Measurements from ENCODE around the gene TSPAN10.
"Not testable (repeated sequence)": the region's sequence is repeated elsewhere in the genome, so short reads cannot be mapped to it uniquely, and the experiment has no call there.

The TSPAN10 gene

GRCh38 chr17:81636505-81637288 lies at the start of gene TSPAN10, which contains the start of gene NPLOC4:
TSS of gene TSPAN10 (plus strand) at chr17:81637196. CDS start at chr17:81642413, 5,217 bp downstream.
TSS of gene NPLOC4 (minus strand) at chr17:81637112. CDS start at chr17:81636930, 182 bp downstream.
- DNase-seq: peak; percentile 84 to 87

GRCh38 chr17:81589612-81590011 lies 47.4 kb upstream of the TSPAN10 start:
- DNase-seq: no peak

- DNase-seq: no peak
Observed at GRCh38 chr17:81590121-81590520, 46.9 kb upstream of the TSPAN10 start.

DNA sequence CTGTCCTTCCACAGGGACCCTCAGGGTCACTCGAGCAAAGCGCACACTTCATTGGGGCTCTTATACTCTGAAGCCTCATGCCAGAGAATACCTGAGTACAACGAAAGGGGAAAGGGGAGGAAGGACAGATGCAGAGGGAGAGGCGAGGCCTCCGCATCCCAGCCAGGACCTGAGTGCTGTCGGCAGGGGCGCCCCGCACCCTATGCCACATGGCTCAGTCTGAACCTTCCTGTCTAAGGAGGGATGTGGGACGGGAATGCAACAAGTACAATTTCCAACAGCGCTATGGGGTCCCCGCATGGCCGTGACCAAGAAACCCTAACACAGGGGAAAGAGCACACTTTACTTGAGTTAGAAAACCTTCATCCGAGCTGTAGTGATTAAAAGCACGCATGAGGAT lies 45.0 kb upstream of the TSPAN10 start:
- DNase-seq: no peak

- DNase-seq: no peak
Observed at GRCh38 chr17:81593105-81593871, 43.7 kb upstream of the TSPAN10 start.

DNA sequence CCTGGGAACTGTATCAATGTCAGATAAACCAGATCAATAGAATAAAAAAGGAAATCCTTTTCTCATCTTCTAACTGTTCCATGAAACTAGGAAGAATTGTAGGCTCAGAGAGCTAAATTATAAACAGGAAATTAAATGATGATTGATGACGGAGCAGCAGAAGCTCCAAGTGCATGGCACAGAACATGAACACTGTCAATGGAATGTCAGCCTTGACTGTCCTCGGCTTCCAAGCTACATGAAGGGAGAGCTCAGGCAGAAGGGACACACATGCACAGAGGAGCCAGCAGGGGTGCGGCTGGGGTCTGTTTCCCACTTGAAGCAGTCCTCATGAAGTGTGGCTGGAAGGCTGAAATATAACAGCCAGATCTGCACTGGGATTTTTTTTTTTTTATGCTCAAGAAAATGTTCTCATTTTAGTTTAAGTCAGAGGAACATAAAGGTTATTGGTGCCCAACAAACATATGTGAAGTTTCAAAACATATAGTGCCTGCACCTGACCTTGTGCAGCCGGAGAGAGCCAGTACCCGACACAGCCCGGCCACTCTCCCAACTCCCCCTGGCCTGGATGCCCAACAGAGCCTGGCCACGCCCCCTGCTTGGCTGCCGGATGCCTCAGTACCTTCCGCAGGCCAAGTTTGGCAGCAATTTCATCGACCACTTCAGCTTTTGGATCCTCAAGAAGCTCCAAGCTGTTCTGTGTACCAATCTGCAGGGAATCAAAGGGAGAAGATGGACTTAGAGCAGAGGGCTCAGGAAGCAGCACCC lies 37.1 kb upstream of the TSPAN10 start:
- DNase-seq: no peak

GRCh38 chr17:81601525-81602120 lies 35.4 kb upstream of the TSPAN10 start:
- peak in 1 of 2 experiments; percentile 34 for DNase-seq

- no peak for DNase-seq
Observed at GRCh38 chr17:81603846-81604610, 33.0 kb upstream of the TSPAN10 start.

DNA sequence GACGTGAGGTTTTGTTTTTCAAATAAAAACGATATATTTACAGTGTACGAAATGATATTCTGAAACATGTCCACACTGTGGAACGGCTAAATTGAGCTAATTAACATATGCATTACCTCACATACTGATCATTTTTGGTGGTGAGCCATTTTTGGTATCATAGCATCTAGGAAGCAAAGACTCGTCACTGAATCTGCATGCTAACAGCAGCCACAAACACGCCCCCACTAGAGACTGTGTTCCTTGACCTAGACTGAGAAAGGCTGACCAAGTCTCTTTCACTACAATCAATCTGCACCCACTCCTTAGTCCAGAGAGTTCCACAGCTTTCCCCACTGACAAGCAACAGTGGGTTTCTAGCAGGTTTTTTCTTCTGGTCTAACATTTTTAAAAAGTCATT lies 29.6 kb upstream of the TSPAN10 start:
- no peak for DNase-seq

DNA sequence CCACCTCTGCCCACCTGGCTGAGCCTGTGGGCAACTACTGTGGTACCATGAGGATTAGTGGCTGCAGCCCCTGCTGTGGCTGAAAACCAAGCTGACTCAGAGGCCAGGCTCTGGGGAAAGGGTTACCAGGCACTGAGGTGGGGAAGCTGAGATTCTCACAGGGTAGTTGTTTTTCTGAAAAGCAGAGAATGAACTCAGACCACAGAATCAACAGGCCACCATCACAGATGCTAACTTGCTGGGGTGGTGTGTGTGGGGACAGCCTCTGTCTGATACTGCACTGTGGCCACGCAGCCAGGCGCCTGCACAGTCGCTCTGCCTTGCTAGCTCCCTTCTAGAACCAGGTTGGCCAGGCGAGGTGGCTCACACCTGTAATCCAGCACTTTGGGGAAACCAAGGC lies 28.9 kb upstream of the TSPAN10 start:
- DNase-seq: peak in 1 of 2 experiments; percentile 21

- no peak for DNase-seq
Observed at GRCh38 chr17:81608605-81609004, 28.4 kb upstream of the TSPAN10 start.

- DNase-seq: no peak
Observed at GRCh38 chr17:81609541-81610311, 27.3 kb upstream of the TSPAN10 start.

GRCh38 chr17:81612172-81612970 lies 24.6 kb upstream of the TSPAN10 start:
- no peak for DNase-seq

DNA sequence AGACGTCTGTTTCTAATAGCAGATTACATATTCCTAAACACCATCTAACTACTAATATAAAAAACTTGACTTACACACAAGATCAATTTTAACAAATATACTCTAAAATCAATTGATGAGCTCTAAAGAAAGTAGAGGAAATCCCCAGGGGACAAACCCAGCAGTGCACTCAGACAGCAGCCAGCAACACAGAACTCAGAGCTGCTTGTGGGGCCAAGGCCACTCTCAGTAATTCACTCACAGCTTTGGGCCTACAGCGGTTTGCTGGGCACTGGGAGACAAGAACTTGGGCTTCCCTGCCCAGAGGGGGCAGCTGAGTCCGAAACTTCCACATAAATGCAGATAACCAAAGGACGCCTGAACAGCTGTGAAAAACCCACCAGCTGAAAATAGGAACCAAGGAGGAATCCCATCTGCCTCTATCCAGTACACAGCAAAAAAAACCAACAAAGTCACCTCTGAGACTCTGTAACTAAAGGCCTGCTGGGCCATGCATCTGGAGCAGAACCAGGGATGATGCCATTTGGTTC lies 21.5 kb upstream of the TSPAN10 start:
- no peak for DNase-seq

- DNase-seq: no peak
Observed at GRCh38 chr17:81616877-81617276, 20.1 kb upstream of the TSPAN10 start.

GRCh38 chr17:81618307-81618706 lies 18.7 kb upstream of the TSPAN10 start:
- not testable (repeated sequence) for DNase-seq

DNA sequence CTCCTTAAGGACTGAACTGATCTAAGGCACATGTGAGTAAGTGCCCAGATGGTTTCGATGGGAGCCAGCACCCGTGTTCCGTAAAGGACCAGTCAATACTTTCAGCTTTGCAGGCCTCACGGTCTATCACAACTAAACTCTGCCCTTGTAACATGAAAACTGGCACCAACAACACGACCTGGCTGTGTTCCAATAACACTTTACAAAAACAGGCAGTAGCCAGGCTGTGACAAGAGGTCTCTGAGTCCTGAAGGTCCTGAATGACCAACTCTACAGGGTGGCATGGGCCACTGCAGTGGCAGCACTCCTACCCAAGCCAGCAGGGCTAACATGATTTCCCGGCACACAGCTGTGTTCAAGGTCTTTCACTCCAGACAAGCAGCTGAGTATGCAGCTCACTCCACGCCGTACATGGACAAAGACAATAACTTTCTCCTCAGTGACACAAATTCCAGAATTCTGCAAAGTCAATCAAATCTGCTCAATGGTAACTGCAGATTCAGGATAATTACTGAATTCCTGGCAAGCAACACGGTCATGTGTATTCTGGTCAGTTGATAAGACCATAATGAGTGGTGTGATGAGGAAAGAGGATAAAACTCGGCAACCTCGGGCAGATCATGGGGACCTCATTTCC lies 15.4 kb upstream of the TSPAN10 start:
- DNase-seq: no peak

- DNase-seq: no peak
Observed at GRCh38 chr17:81630274-81630673, 6.7 kb upstream of the TSPAN10 start.

GRCh38 chr17:81631482-81631881 lies 5.5 kb upstream of the TSPAN10 start:
- no peak for DNase-seq

- no peak for DNase-seq
Observed at GRCh38 chr17:81635431-81635830, 1.6 kb upstream of the TSPAN10 start.
